ENCODE data around the gene NDUFB2.

- TF ChIP-seq CTCF (IDR thresholded peaks at IDR 0.05): no peak
- no peak for TF ChIP-seq EP300 (IDR thresholded peaks at IDR 0.05; ENCODE audit: low read depth)
Measured at GRCh38 chr7:140667476-140667875, 29.0 kb upstream of the NDUFB2 start.

Data from transverse colon (tissue), 3 donors.